GM21737 (cell line): ENCODE measurements around the gene ALPG.
"Not testable (repeated sequence)": the region's sequence is repeated elsewhere in the genome, so short reads cannot be mapped to it uniquely, and the experiment has no call there.

Source experiments
- ATAC-seq: cut with Tn5 transposase; IDR thresholded peaks from one replicate; pipeline ENCODE4 v1.9.1; 2021; ENCODE audit warnings: mild to moderate bottlenecking, moderate library complexity; ENCODE audit not compliant: unreplicated experiment

The ALPG gene

GRCh38 chr2:232376713-232377112 is 29.9 kb upstream of the ALPG start:
- ATAC-seq, result no peak

- ATAC-seq, result no peak
Measured at GRCh38 chr2:232377319-232377718, 29.3 kb upstream of the ALPG start.

- ATAC-seq, result no peak
Measured at GRCh38 chr2:232377841-232378734, 28.6 kb upstream of the ALPG start.

GRCh38 chr2:232378735-232379151 is 27.9 kb upstream of the ALPG start, which contains the start of gene ALPP:
Gene ALPP, plus strand, starts transcription at chr2:232378751. Its CDS starts 52 bp downstream, at chr2:232378803.
- ATAC-seq, result not testable (repeated sequence)

- ATAC-seq, result not testable (repeated sequence)
Measured at GRCh38 chr2:232379610-232380590, 26.7 kb upstream of the ALPG start.

GRCh38 chr2:232381204-232382031 is 25.2 kb upstream of the ALPG start:
- ATAC-seq, result not testable (repeated sequence)

- no peak for ATAC-seq
Measured at GRCh38 chr2:232382331-232383225, 24.1 kb upstream of the ALPG start.

- ATAC-seq, result no peak
Measured at GRCh38 chr2:232384466-232384865, 22.2 kb upstream of the ALPG start.

- not testable (repeated sequence) for ATAC-seq
Measured at GRCh38 chr2:232385058-232385457, 21.6 kb upstream of the ALPG start.

GRCh38 chr2:232385660-232386489 is 20.8 kb upstream of the ALPG start:
- no peak for ATAC-seq

GRCh38 chr2:232386490-232386739 is 20.2 kb upstream of the ALPG start:
- ATAC-seq, result no peak

GRCh38 chr2:232386740-232387450 is 19.7 kb upstream of the ALPG start:
- ATAC-seq, result no peak

GRCh38 chr2:232387451-232388171 is 19.0 kb upstream of the ALPG start:
- no peak for ATAC-seq

- ATAC-seq, result no peak
Measured at GRCh38 chr2:232388324-232388891, 18.2 kb upstream of the ALPG start.

GRCh38 chr2:232389327-232389726 is 17.3 kb upstream of the ALPG start:
- no peak for ATAC-seq

GRCh38 chr2:232390661-232391060 is 16.0 kb upstream of the ALPG start:
- ATAC-seq, result no peak

GRCh38 chr2:232393556-232393955 is 13.1 kb upstream of the ALPG start:
- no peak for ATAC-seq
